SKM-1 (cell line): ENCODE results near the gene SEC24D.
"Not testable (repeated sequence)": the region's sequence is repeated elsewhere in the genome, so short reads cannot be mapped to it uniquely, and the experiment has no call there.

Experiments
- DNase-seq: peaks from one replicate; lab custom pipeline; 2025; ENCODE audit not compliant: unreplicated experiment; lab: John Stamatoyannopoulos, UW

Gene SEC24D

DNA sequence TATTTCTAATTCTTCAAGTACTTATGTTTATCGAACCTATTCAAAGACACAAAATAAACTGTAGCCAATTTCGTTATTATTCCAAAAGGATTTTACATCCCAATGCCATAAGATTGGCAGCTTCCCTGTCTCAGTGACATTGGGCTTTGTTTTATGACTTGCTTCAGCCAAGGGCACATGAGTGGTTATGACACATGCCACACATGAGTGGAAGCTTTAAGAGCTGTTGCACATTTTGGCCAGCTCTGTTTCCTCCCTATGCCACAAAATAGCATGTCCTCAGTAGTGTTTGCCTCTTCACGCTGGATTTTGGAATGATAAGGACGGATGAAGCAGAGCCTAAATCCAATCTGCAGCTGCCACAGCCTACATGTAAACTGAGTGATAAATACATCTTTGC lies 21.9 kb downstream of the SEC24D start:
- no peak for DNase-seq

DNA sequence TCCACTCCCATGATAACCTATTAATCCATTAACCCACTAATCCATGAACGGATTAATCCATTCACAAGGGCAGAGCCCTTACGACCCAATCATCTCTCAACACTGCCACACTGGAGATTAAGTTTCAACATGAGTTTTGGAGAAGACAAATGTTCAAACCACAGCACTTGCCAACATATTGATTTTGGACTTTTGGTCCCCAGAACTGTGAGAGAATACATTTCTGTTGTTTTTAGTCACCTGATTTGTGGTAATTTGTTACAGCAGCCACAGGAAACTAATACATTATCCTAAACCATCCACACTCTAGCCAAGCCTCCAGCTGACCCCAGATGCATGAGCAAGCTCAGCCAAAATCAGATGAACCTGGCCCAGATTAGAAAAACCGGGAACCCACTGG lies 22.4 kb downstream of the SEC24D start:
- no peak for DNase-seq

DNA sequence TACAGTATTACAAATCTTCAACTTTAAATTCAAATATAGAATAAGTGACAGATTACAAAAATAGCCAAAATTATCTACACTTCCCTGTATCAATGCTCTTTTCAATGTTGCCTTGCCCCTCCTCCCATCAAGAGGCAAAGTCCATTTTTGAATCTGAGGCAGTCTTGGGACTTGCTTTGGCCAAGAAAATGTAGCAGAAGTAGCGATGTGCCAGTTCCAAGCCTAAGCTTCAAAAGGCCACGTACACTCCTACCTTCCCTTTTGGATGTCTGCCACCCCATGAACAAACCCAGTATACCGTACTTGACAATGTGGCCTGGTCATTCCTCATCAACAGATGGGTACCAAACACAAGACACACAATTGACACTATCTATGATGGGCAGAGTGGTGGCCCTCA lies 24.1 kb downstream of the SEC24D start:
- no peak for DNase-seq

- DNase-seq = no peak
These were observed 24.7 kb downstream of the SEC24D start for GRCh38 chr4:118810991-118811764.

DNA sequence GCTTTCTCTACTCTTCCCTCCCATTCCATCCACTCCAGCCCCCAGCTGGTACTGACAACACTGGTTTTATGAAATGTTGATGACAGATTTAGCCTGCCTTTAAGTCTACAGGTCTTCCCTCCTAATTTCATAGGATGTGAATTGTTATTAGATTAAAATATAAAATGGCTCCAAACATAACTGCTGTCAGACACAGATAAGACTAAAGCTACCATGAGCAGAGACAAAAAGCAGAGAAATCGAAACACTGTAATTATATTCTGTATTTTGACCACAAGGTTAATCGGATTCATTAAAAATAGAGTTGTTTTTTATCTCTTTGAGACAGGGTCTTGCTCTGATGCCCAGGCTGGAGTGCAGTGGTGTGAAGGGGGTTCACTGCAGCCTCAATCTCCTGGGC lies 28.3 kb downstream of the SEC24D start:
- no peak for DNase-seq

GRCh38 chr4:118803253-118803652 lies 32.7 kb downstream of the SEC24D start:
- DNase-seq = no peak

GRCh38 chr4:118801895-118802575 lies 33.9 kb downstream of the SEC24D start:
- no peak for DNase-seq

DNA sequence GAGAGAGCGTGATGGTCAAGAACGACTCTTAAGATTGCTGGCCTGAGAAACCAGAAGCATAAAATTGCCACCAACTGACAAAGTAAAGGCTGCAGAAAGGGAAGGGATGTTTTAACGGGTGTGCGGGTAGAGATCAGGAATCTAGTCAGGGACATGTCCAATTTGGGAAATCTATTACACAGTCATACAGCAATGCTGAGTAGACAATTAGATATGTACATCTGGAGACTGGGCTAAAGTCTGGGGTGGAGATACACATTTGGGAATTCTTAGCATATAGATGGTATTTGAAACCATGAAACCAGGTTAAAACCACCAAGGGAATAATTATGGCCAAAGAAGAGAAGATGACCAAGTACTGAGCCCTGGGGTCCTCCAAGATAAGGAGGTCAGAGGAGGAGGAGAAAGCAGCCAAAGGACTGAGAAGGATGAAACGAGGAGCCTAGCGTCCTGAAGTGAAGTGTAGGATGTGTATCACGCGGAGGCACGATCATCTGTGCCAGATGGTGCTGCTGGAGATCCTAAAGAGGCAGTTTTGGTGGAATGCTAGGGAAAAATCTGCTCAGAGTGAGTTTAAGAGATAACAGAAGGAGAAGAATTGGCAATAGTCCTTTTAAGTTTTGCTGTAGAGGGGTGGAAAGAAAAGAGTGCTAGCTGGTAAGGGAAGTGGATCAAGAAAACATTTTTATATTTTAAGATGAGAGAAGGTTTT lies 36.5 kb downstream of the SEC24D start:
- no peak for DNase-seq

DNA sequence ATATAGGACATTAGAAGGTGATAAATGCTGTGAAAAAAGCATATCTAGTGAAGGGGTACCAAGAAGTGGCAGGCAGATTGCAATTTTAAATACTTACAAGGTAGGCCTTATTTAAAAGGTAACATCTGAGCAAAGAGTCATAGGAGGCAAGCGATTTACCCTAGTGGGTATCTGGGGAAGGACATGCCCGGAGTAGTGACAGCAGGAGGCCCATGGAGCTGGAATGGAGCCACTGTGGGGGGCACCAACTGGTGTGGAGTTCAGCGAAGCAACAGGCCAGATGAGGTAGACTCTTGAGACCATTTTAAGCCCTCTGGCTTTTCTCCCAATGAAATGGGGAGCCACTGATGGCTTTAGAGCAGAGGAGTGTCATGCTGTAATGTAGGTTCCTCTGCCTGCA lies 37.3 kb downstream of the SEC24D start:
- DNase-seq = no peak

GRCh38 chr4:118797558-118798142 lies 38.3 kb downstream of the SEC24D start:
- no peak for DNase-seq

GRCh38 chr4:118791690-118792446 lies 44.1 kb downstream of the SEC24D start:
- not testable (repeated sequence) for DNase-seq

- DNase-seq = no peak
These were observed 45.4 kb downstream of the SEC24D start for GRCh38 chr4:118790544-118790943.

GRCh38 chr4:118788911-118789310 lies 47.0 kb downstream of the SEC24D start:
- no peak for DNase-seq

DNA sequence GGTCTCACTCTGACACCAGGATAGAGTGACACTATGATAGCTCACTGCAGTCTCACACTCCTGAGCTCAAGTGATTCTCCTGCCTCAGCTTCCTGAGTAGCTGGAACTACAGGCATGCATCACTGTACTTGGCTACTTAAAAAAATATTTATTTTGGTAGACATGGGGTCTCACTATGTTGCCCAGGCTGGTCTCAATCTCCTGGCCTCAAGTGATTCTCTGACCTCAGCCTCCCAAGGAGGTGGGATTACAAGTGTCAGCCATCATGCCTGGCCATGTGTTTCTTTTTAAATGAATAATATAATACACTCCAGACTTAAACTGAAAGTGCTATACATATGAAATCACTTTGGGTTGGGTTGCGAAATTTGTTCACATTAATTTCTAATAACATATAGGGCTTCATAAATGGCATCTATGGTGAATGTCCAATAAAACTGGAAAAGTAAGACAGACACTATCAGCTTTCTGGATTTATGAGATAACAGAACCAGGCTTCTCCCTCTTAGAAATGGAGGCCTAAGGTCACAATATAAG lies 48.0 kb downstream of the SEC24D start:
- no peak for DNase-seq

- no peak for DNase-seq
These were observed 51.1 kb downstream of the SEC24D start for GRCh38 chr4:118784776-118785175.

DNA sequence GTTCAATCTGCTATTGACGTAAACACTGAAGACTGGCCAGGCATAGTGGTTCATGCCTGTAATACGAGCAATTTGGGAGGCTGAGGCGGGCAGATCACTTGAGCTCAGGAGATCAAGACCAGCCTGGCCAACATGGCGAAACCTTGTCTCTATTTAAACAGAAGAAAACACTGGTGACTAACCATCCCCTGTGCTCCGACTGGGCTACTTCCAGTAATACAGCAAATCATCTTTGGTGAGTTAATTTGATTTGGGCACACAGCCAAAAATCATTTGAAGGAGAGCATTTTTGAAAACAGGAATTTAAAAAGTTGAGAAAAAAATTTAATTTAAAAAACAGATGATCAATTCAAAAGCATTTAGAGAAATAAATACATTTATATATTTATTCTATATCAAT lies 52.0 kb downstream of the SEC24D start:
- no peak for DNase-seq

- DNase-seq = not testable (repeated sequence)
These were observed 53.0 kb downstream of the SEC24D start for GRCh38 chr4:118782886-118783285.

DNA sequence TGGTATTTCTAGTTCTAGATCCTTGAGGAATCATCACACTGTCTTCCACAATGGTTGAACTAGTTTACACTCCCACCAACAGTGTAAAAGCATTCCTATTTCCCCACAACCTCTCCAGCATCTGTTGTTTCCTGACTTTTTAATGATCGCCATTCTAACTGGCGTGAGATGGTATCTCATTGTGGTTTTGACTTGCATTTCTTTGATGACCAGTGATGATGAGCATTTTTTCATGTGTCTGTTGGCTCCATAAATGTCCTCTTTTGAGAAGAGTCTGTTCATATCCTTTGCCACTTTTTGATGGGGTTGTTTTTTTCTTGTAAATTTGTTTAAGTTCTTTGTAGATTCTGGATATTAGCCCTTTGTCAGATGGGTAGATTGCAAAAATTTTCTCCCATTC lies 58.3 kb downstream of the SEC24D start:
- DNase-seq = not testable (repeated sequence)

DNA sequence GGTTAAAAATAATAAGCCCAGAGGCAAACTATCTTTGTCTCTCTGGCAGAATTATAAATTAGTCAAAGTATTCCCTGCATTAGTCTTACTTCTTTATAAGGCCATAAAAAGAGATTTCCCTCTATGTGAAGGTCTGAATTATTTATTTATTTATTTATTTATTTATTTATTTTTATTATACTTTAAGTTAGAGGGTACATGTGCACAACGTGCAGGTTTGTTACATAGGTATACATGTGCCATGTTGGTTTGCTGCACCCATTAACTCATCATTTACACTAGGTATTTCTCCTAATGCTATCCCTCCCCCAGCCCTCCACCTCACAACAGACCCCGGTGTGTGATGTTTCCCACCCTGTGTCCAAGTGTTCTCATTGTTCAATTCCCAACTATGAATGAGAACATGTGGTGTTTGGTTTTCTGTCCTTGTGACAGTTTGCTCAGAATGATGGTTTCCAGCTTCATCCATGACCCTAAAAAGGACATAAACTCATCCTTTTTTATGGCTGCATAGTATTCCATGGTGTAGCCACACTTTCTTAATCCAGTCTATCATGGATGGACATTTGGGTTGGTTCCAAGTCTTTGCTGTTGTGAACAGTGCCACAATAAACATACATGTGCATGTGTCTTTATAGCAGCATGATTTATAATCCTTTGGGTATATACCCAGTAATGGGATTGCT lies 58.8 kb downstream of the SEC24D start:
- not testable (repeated sequence) for DNase-seq
